ENCODE results near the gene SCTR. TPM values are rescaled to one million over a fixed set of nuclear protein-coding genes. Genes with fewer than 3 reads are reported as not detected.

The SCTR gene
- total RNA-seq, 1 experiment from 2014 or later: not detected

- in situ Hi-C loops (cut with HindIII; ENCODE audit: low pct_unique_long_range_greater_than_20kb, low sequenced_read_pairs) (no loop called here), intact Hi-C loops (cut with micrococcal nuclease; ENCODE audit: unreplicated experiment) (no loop called here)
- Histone ChIP-seq H3K9me3 (ENCODE audit: control insufficient read depth, insufficient read depth, low read depth, low read length) (no peaks in the 10 kb centered on the region), H3K27ac (ENCODE audit: low read length) (no peak overlapping the region), H3K36me3 (ENCODE audit: control insufficient read depth, insufficient read depth, low read length) (no peaks in the 10 kb centered on the region), H3K4me3 (ENCODE audit: low read depth in 2 of 2, low read length in 2 of 2) (no peak overlapping the region), H3K27me3 (ENCODE audit: control insufficient read depth, insufficient read depth, low read length) (peaks cover 2% of the 10 kb centered on the region; the same call in 1 of the 2 replicates), H3K4me1 (ENCODE audit: control insufficient read depth, insufficient read depth, low read length) (no peaks in the 10 kb centered on the region)
- POLR2A ChIA-PET: no interaction called here
- TF ChIP-seq CTCF (IDR thresholded peaks at IDR 0.05): no peak
- BruUV-seq (replicated peaks): no TSS peak
- DNase-seq (ENCODE audit: low read depth, low spot score) (no peak), ATAC-seq (no peak)
- CTCF ChIA-PET: no interaction called here
Measured at GRCh38 chr2:119552902-119553301, 28.6 kb upstream of the SCTR start.

- Histone ChIP-seq H3K4me3 (ENCODE audit: low read depth in 2 of 2, low read length in 2 of 2) (no peak overlapping the region), H3K36me3 (ENCODE audit: control insufficient read depth, insufficient read depth, low read length) (no peaks in the 10 kb centered on the region), H3K9me3 (ENCODE audit: control insufficient read depth, insufficient read depth, low read depth, low read length) (no peaks in the 10 kb centered on the region), H3K27ac (ENCODE audit: low read length) (no peak overlapping the region), H3K27me3 (ENCODE audit: control insufficient read depth, insufficient read depth, low read length) (peaks cover 7% of the 10 kb centered on the region), H3K4me1 (ENCODE audit: control insufficient read depth, insufficient read depth, low read length) (no peaks in the 10 kb centered on the region)
- in situ Hi-C loops (cut with HindIII; ENCODE audit: low pct_unique_long_range_greater_than_20kb, low sequenced_read_pairs) (no loop called here), intact Hi-C loops (cut with micrococcal nuclease; ENCODE audit: unreplicated experiment) (no loop called here)
- ChIA-PET POLR2A (no interaction called here), CTCF (no interaction called here)
- BruUV-seq (replicated peaks): no TSS peak
- no peak for ATAC-seq
- DNase-seq (ENCODE audit: low read depth, low spot score): no peak
- TF ChIP-seq TCF7L2 (IDR thresholded peaks at IDR 0.05; ENCODE audit: low read depth, low read length): no peak
- no peak for TF ChIP-seq SIN3A (IDR thresholded peaks at IDR 0.05; ENCODE audit: borderline replicate concordance, insufficient read depth, low read depth, low read length)
- no peak for TF ChIP-seq POLR2AphosphoS5 (IDR thresholded peaks at IDR 0.05; ENCODE audit: low read depth, low read length)
- TF ChIP-seq REST (IDR thresholded peaks at IDR 0.05; ENCODE audit: insufficient read depth in 1 of 2, low read depth in 2 of 2, low read length in 1 of 2): no peak
- TF ChIP-seq CTCF (IDR thresholded peaks at IDR 0.05): no peak
Measured at GRCh38 chr2:119550856-119551255, 26.6 kb upstream of the SCTR start.

- no peak for TF ChIP-seq TCF7L2 (IDR thresholded peaks at IDR 0.05; ENCODE audit: low read depth, low read length)
- no peak for TF ChIP-seq POLR2AphosphoS5 (IDR thresholded peaks at IDR 0.05; ENCODE audit: low read depth, low read length)
- TF ChIP-seq REST (IDR thresholded peaks at IDR 0.05; ENCODE audit: insufficient read depth in 1 of 2, low read depth in 2 of 2, low read length in 1 of 2): no peak
- TF ChIP-seq SIN3A (IDR thresholded peaks at IDR 0.05; ENCODE audit: borderline replicate concordance, insufficient read depth, low read depth, low read length): no peak
- no peak for TF ChIP-seq CTCF (IDR thresholded peaks at IDR 0.05)
- DNase-seq (ENCODE audit: low read depth, low spot score): no peak
- ChIA-PET POLR2A (no interaction called here), CTCF (no interaction called here)
- BruUV-seq (replicated peaks): no TSS peak
- no peaks in the 10 kb centered on the region for H3K4me1 ChIP-seq (ENCODE audit: control insufficient read depth, insufficient read depth, low read length)
- H3K9me3 ChIP-seq (ENCODE audit: control insufficient read depth, insufficient read depth, low read depth, low read length): no peaks in the 10 kb centered on the region
- peaks cover 12% of the 10 kb centered on the region for H3K27me3 ChIP-seq (ENCODE audit: control insufficient read depth, insufficient read depth, low read length)
- intact Hi-C loops (cut with micrococcal nuclease; ENCODE audit: unreplicated experiment): no loop called here
- H3K36me3 ChIP-seq (ENCODE audit: control insufficient read depth, insufficient read depth, low read length): no peaks in the 10 kb centered on the region
- no peak overlapping the region for H3K4me3 ChIP-seq (ENCODE audit: low read depth in 2 of 2, low read length in 2 of 2)
- in situ Hi-C loops (cut with HindIII; ENCODE audit: low pct_unique_long_range_greater_than_20kb, low sequenced_read_pairs): no loop called here
- ATAC-seq: no peak
- H3K27ac ChIP-seq (ENCODE audit: low read length): no peak overlapping the region
Measured at GRCh38 chr2:119550346-119550745, 26.1 kb upstream of the SCTR start.

Data from Panc1 (cell line).